A673 (cell line): ENCODE data around the gene KCNIP4. TPM values are rescaled to one million over a fixed set of nuclear protein-coding genes. Genes with fewer than 3 reads are reported as not detected.

Source experiments
- BruUV-seq: library from RNA; stranded (reverse); fragments of 400-500 nt; replicated peaks from 2 replicates; lab custom pipeline; 2021; lab: Mats Ljungman, UMichigan
- CTCF ChIA-PET: fragments of 300-600 bp; sonication (Branson Sonifier 250); formaldehyde crosslinking; loops from one replicate; lab custom pipeline; 2022; ENCODE audit warnings: antibody characterized with exemption; lab: Charles Lee
- POLR2A ChIA-PET: fragments of 300-600 bp; sonication (Branson Sonifier 250); formaldehyde crosslinking; loops from one replicate; lab custom pipeline; 2022; ENCODE audit warnings: antibody characterized with exemption; ENCODE audit not compliant: low non-redundant PET; lab: Charles Lee
- DNase-seq: peaks from one replicate; pipeline ENCODE4 v3.0.0-alpha.2; 2015; ENCODE audit warnings: low spot score
- H3K27ac ChIP-seq: fragments of 200-600 bp; sonication (generic); 2 replicates; pipeline ENCODE4 v1.5.1; 2016; ENCODE audit warnings: mixed run types, low read depth, mild to moderate bottlenecking, mixed read lengths, antibody characterized with exemption, low read length; ENCODE audit not compliant: poor library complexity, severe bottlenecking
- H3K27me3 ChIP-seq: fragments of 200-600 bp; sonication (generic); replicated peaks from 2 replicates; pipeline ENCODE4 v1.6.1; 2017; ENCODE audit warnings: mixed run types, low read depth, mild to moderate bottlenecking, mixed read lengths, antibody characterized with exemption, low read length; ENCODE audit not compliant: insufficient read depth, poor library complexity
- H3K36me3 ChIP-seq: fragments of 200-600 bp; sonication (generic); 2 replicates; pipeline ENCODE4 v1.6.1; 2016; ENCODE audit warnings: mixed run types, mild to moderate bottlenecking, mixed read lengths, antibody characterized with exemption, low read length; ENCODE audit not compliant: insufficient read depth, poor library complexity, severe bottlenecking
- H3K4me1 ChIP-seq: fragments of 200-600 bp; sonication (generic); 2 replicates; pipeline ENCODE4 v1.6.1; 2017; ENCODE audit warnings: mixed run types, mild to moderate bottlenecking, mixed read lengths, antibody characterized with exemption, low read length; ENCODE audit not compliant: insufficient read depth, poor library complexity, severe bottlenecking
- H3K4me3 ChIP-seq: fragments of 200-600 bp; sonication (generic); 2 replicates; pipeline ENCODE4 v1.5.1; 2016; ENCODE audit warnings: low read depth, mixed run types, mild to moderate bottlenecking, mixed read lengths, low read length; ENCODE audit not compliant: poor library complexity, severe bottlenecking
- H3K9me3 ChIP-seq: fragments of 200-600 bp; sonication (generic); 2 replicates; pipeline ENCODE4 v1.6.1; 2016; ENCODE audit warnings: mixed run types, low read depth, mild to moderate bottlenecking, mixed read lengths, antibody characterized with exemption, low read length; ENCODE audit not compliant: poor library complexity, severe bottlenecking
- EZH2 ChIP-seq: fragments of 200-600 bp; sonication (generic); IDR thresholded peaks from 2 replicates; pipeline ENCODE4 v1.6.1; 2017; ENCODE audit warnings: borderline replicate concordance, low read depth, mild to moderate bottlenecking, mixed read lengths, antibody characterized with exemption, low read length; ENCODE audit not compliant: poor library complexity, severe bottlenecking
- intact Hi-C: fragments of 100-400 bp; cut with micrococcal nuclease; formaldehyde crosslinking; loops from one replicate; pipeline ENCODE4 v1.10.0; 2022; ENCODE audit not compliant: unreplicated experiment
- total RNA-seq: library from RNA; stranded (reverse); gene quantifications from 2 replicates; pipeline ENCODE4 v1.2.3, GENCODE V29; 2021
- TF ChIP-seq, protein P1 (sequence below): fragments of 300-800, 200-600 bp; sonication (generic); conservative IDR thresholded peaks from 2 replicates; pipeline ENCODE4 v1.5.1; 2017; ENCODE audit warnings: low read depth, mild to moderate bottlenecking, antibody characterized with exemption, low read length, moderate library complexity, mixed read lengths

The KCNIP4 gene
- total RNA-seq, 1 experiment from 2014 or later, result not detected

GRCh38 chr4:21018817-21019216, 929.8 kb downstream of the KCNIP4 start:
- CTCF ChIA-PET, result no interaction called here

DNA sequence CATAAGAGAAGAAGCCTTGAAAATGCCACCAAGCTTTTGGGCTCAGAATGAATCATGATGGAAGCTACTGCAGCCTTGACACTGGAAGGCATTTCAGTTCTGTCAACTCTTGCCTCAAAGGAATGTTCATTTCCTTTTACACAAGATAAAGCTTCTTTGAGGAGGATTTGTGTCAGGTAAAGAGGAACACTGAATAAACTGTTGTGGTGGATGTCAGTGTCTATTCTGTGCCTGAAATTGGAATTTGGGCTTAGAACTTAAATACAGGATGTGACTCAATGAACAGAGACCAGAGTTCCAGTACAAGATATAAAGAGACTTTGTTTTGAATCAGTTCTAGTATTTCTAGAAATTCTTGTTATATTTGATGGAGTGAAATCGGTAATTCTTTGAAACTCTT, 935.1 kb downstream of the KCNIP4 start:
- no peaks in the 10 kb centered on the region for H3K9me3 ChIP-seq
- CTCF ChIA-PET, result no interaction called here
- BruUV-seq, result no TSS peak
- intact Hi-C loops, result no loop called here
- POLR2A ChIA-PET, result no interaction called here
- H3K27ac ChIP-seq, result no peak overlapping the region
- H3K27me3 ChIP-seq, result no peaks in the 10 kb centered on the region
- DNase-seq, result no peak
- no peaks in the 10 kb centered on the region for H3K4me1 ChIP-seq
- no peak overlapping the region for H3K4me3 ChIP-seq
- no peak for TF ChIP-seq EZH2
- TF ChIP-seq, protein P1, sequence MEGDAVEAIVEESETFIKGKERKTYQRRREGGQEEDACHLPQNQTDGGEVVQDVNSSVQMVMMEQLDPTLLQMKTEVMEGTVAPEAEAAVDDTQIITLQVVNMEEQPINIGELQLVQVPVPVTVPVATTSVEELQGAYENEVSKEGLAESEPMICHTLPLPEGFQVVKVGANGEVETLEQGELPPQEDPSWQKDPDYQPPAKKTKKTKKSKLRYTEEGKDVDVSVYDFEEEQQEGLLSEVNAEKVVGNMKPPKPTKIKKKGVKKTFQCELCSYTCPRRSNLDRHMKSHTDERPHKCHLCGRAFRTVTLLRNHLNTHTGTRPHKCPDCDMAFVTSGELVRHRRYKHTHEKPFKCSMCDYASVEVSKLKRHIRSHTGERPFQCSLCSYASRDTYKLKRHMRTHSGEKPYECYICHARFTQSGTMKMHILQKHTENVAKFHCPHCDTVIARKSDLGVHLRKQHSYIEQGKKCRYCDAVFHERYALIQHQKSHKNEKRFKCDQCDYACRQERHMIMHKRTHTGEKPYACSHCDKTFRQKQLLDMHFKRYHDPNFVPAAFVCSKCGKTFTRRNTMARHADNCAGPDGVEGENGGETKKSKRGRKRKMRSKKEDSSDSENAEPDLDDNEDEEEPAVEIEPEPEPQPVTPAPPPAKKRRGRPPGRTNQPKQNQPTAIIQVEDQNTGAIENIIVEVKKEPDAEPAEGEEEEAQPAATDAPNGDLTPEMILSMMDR, result no peak
- H3K36me3 ChIP-seq, result no peaks in the 10 kb centered on the region

More at GRCh38 chr4:21018817-21019216, 929.8 kb downstream of the KCNIP4 start:
- no peak for DNase-seq
- H3K27ac ChIP-seq, result no peak overlapping the region
- H3K4me3 ChIP-seq, result no peak overlapping the region
- POLR2A ChIA-PET, result no interaction called here
- no peaks in the 10 kb centered on the region for H3K4me1 ChIP-seq
- no peaks in the 10 kb centered on the region for H3K27me3 ChIP-seq
- H3K36me3 ChIP-seq, result no peaks in the 10 kb centered on the region
- TF ChIP-seq, protein P1, result no peak
- TF ChIP-seq EZH2, result no peak
- BruUV-seq, result no TSS peak
- no peaks in the 10 kb centered on the region for H3K9me3 ChIP-seq
- intact Hi-C loops, result no loop called here

- DNase-seq, result no peak
- Histone ChIP-seq H3K9me3 (no peaks in the 10 kb centered on the region), H3K4me3 (no peak overlapping the region), H3K4me1 (no peaks in the 10 kb centered on the region), H3K36me3 (no peaks in the 10 kb centered on the region), H3K27me3 (no peaks in the 10 kb centered on the region), H3K27ac (no peak overlapping the region)
- TF ChIP-seq, protein P1, result no peak
- TF ChIP-seq EZH2, result no peak
- intact Hi-C loops, result no loop called here
- ChIA-PET POLR2A (no interaction called here), CTCF (no interaction called here)
- BruUV-seq, result no TSS peak
Measured at GRCh38 chr4:21012851-21013331, 935.7 kb downstream of the KCNIP4 start.
